Mucosa of descending colon (tissue), 3 donors: ENCODE results near the gene SPG7. TPM values are rescaled to one million over a fixed set of nuclear protein-coding genes. Genes with fewer than 3 reads are reported as not detected.

Source experiments
- ATAC-seq: fragments of 200-7000 bp; cut with Tn5 transposase; one replicate; pipeline ENCODE4 v1.9.1; 2020; ENCODE audit warnings: mild to moderate bottlenecking, moderate library complexity
- DNase-seq, 3 donors: peaks; one replicate each; pipeline ENCODE4 v3.0.0-alpha.2; 2020
- H3K36me3 ChIP-seq: fragments of 200-600 bp; one replicate; pipeline ENCODE4 v1.8.0; 2021; ENCODE audit warnings: low read depth, mild to moderate bottlenecking
- H3K4me1 ChIP-seq: fragments of 200-600 bp; one replicate; pipeline ENCODE4 v1.8.0; 2021; ENCODE audit warnings: low read depth, mild to moderate bottlenecking
- H3K4me3 ChIP-seq: fragments of 200-600 bp; one replicate; pipeline ENCODE4 v1.8.0; 2021; ENCODE audit warnings: mild to moderate bottlenecking
- H3K9me3 ChIP-seq: fragments of 200-600 bp; one replicate; pipeline ENCODE4 v1.8.0; 2021; ENCODE audit warnings: mild to moderate bottlenecking
- intact Hi-C, 2 donors: fragments of 100-400 bp; cut with DNase I in 1 of 2; cut with micrococcal nuclease in 1 of 2; formaldehyde crosslinking; loops; one replicate each; pipeline versions ENCODE4 v1.11.0 to v1.11.1; 2022; cut with DNase I, micrococcal nuclease
- total RNA-seq, 3 donors: library from RNA; stranded (reverse); fragmentation: NEBNext Ultra II Directional in 2 of 3; extraction: Animal tissue kit (Norgen Biotek cat#: 25700) in 2 of 3; gene quantifications; one replicate each; pipeline versions ENCODE4 v1.2.1 to v1.2.4, GENCODE V29; 2021 to 2023
- TF ChIP-seq, protein P1 (sequence below): fragments of 200-600 bp; IDR thresholded peaks from one replicate; pipeline ENCODE4 v1.8.0; 2022; ENCODE audit warnings: antibody characterized with exemption, mild to moderate bottlenecking
- donor health status: DM: no; HTN: no; CAD: no; lungs with moderate emphysema.
- donor health status: DM: no; HTN: no; CAD: no.
- donor health status: DM: no; HTN: yes; CAD: no.

SPG7 gene
- total RNA-seq, 3 donors from 2014 or later, result 112 to 137 (median 121) TPM

DNA sequence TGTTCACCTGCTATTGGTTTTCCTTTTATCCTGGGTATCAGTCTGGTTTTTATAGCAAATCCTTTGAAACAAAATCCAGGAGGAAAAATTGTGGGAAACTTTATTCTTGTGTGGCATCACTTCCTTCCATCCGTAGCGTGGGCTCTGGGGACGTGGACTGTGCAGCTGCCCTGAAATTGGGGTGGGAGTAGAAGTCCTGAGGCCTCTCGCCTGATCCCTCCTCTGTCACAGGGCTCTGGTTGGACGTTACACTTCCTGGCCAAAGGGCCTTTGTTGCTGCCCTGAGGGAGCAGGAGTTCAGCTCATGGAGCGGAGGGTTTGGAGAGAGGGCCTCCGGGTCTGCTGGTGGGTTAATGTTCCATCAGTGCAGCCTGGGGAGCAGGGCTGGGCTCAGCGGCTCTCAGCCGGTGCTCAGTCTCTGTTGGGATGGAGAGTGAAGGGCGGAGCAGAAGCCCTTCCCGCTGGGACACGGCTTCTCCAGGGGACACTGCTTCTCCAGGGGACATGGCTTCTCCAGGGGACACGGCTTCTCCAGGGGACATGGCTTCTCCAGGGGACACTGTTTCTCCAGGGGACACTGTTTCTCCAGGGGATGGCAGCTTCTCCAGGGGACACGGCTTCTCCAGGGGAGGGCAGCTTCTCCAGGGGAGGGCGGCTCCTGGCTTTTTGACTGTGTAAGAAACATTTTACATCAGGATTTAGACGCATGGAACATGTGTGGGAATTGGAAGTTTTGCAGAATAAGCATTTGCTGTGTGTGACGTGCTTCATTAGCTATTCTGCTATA lies 37.0 kb downstream of the SPG7 start:
- TF ChIP-seq, protein P1, sequence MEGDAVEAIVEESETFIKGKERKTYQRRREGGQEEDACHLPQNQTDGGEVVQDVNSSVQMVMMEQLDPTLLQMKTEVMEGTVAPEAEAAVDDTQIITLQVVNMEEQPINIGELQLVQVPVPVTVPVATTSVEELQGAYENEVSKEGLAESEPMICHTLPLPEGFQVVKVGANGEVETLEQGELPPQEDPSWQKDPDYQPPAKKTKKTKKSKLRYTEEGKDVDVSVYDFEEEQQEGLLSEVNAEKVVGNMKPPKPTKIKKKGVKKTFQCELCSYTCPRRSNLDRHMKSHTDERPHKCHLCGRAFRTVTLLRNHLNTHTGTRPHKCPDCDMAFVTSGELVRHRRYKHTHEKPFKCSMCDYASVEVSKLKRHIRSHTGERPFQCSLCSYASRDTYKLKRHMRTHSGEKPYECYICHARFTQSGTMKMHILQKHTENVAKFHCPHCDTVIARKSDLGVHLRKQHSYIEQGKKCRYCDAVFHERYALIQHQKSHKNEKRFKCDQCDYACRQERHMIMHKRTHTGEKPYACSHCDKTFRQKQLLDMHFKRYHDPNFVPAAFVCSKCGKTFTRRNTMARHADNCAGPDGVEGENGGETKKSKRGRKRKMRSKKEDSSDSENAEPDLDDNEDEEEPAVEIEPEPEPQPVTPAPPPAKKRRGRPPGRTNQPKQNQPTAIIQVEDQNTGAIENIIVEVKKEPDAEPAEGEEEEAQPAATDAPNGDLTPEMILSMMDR, result no peak
- DNase-seq, result no peak
- H3K4me1 ChIP-seq, result peaks cover 9% of the 10 kb centered on the region
- no peaks in the 10 kb centered on the region for H3K9me3 ChIP-seq
- peaks cover 6% of the 10 kb centered on the region for H3K36me3 ChIP-seq
- H3K4me3 ChIP-seq, result no peak overlapping the region
- peak; percentile 26 for ATAC-seq
- intact Hi-C loops, result no loop called here

DNA sequence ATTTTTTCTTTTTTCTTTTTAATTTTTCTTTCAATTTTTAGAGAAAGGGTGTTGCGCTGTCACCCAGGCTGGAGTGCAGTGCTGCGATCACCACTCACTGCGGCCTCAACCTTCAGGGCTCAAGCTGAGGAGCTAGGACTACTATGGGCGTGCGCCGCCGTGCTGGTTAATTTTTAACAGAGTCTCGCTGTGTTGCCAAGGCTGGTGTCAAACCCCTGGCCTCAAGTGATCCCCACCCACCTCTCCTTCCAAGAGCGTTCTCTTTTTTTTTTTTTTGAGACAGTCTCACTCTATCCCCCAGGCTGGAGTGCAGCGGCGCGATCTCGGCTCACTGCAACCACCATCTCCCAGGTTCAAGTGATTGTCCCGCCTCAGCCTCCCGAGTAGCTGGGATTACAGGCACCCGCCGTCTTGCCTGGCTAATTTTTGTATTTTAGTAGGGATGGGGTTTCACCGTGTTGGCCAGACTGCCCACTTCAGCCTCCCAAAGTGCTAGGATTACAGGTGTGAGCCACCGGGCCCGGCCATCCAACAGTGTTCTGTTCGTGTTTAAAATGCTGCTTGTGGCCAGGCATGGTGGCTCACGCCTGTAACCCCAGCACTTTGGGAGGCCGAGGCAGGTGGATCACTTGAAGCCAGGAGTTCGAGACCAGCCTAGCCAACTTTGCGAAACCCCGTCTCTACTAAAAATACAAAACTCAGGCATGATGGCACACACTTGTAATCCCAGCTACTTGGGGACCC lies 37.8 kb downstream of the SPG7 start:
- H3K4me1 ChIP-seq, result peaks cover 9% of the 10 kb centered on the region
- ATAC-seq, result peak; percentile 96
- peaks cover 6% of the 10 kb centered on the region for H3K36me3 ChIP-seq
- DNase-seq, result peak; percentile 79 to 87 (median 84)
- H3K4me3 ChIP-seq, result no peak overlapping the region
- intact Hi-C loops, result no loop called here
- TF ChIP-seq, protein P1, result no peak
- H3K9me3 ChIP-seq, result no peaks in the 10 kb centered on the region

DNA sequence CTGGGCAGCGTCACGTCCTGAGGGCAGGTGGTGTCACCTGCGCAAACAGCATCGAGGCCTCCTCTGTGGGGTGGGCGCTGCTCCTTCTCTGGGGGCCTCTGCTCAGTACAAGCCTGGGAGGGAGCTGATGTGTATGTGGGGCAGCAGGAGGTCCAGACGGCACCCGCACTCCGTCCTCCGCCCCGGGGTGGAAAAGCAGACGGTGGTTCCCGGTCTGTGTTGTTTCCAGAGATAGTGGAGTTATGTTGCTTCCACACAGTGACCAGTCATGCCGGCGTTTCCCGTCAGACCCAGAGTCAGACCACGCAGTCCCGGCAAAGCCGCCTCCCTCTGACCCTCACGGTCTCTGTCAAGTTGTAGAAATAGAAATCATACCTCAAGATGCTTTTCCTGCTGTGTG lies 38.6 kb downstream of the SPG7 start:
- peaks cover 9% of the 10 kb centered on the region for H3K4me1 ChIP-seq
- TF ChIP-seq, protein P1, result no peak
- no peaks in the 10 kb centered on the region for H3K9me3 ChIP-seq
- ATAC-seq, result no peak
- no peak overlapping the region for H3K4me3 ChIP-seq
- H3K36me3 ChIP-seq, result peaks cover 6% of the 10 kb centered on the region
- intact Hi-C loops, result no loop called here
- DNase-seq, result no peak

DNA sequence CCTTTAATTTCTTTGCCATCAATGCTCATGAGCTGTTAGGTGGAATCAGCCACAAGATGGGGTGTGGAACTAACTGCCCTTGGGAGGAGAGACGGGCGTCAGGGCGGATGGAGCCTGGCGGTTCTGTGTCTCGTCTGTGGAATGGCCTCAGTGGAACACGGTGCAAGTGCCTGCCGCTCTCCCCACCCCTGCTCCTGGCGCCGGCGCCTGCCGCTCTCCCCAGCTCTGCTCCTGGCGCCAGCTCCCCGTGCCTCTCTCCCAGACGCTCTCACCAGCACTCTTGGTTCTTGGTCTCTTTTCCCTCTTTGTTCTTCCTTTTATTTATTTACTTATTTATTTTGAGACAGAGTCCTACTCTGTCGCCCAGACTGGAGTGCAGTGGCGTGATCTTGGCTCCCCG lies 39.1 kb downstream of the SPG7 start:
- ATAC-seq (no peak), DNase-seq (no peak)
- peaks cover 6% of the 10 kb centered on the region for H3K36me3 ChIP-seq
- TF ChIP-seq, protein P1, result no peak
- peaks cover 9% of the 10 kb centered on the region for H3K4me1 ChIP-seq
- no peak overlapping the region for H3K4me3 ChIP-seq
- H3K9me3 ChIP-seq, result no peaks in the 10 kb centered on the region
- intact Hi-C loops, result no loop called here

DNA sequence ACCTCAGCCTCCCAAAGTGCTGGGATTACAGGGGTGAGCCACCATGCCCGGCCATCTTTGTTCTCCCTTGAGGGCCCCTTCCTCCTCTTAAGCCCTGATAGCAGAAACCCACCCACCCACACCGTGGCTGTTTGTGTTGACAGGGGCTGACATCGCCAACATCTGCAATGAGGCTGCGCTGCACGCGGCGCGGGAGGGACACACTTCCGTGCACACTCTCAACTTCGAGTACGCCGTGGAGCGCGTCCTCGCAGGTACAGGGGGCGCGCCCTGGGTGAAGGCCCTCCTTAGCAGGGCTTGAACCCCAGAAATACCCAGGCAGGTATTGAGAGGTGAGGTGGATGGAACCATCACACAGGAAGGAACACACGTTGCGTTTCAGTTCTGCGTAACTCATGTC lies 39.7 kb downstream of the SPG7 start:
- DNase-seq (no peak), ATAC-seq (no peak)
- Histone ChIP-seq H3K4me1 (peaks cover 9% of the 10 kb centered on the region), H3K9me3 (no peaks in the 10 kb centered on the region), H3K36me3 (peaks cover 6% of the 10 kb centered on the region), H3K4me3 (no peak overlapping the region)
- TF ChIP-seq, protein P1, result no peak
- intact Hi-C loops, result no loop called here
